ENCODE measurements around the gene RHOV. TPM values are rescaled to one million over a fixed set of nuclear protein-coding genes. Genes with fewer than 3 reads are reported as not detected.
"Not testable (repeated sequence)": the region's sequence is repeated elsewhere in the genome, so short reads cannot be mapped to it uniquely, and the experiment has no call there.

The RHOV gene
- total RNA-seq, 1 donor from 2014 or later, result 9.4 TPM

GRCh38 chr15:40878785-40879184, 4.8 kb upstream of the RHOV start:
- no peak for FAIRE-seq
- DNase-seq (ENCODE audit: low spot score in 2 of 2), result no peak

- no peak for FAIRE-seq
- no peak for DNase-seq (ENCODE audit: low spot score in 2 of 2)
Measured at GRCh38 chr15:40877694-40878093, 3.7 kb upstream of the RHOV start.

- no peak for DNase-seq (ENCODE audit: low spot score in 2 of 2)
- FAIRE-seq, result no peak
Measured at GRCh38 chr15:40875991-40876730, 2.1 kb upstream of the RHOV start.

GRCh38 chr15:40872791-40873693, 992 bp downstream of the RHOV start:
- FAIRE-seq, result no peak
- DNase-seq (ENCODE audit: low spot score in 2 of 2), result no peak

GRCh38 chr15:40871749-40872617, 2.1 kb downstream of the RHOV start:
- FAIRE-seq (no peak), DNase-seq (ENCODE audit: low spot score in 2 of 2) (no peak)

GRCh38 chr15:40870716-40871115, 3.3 kb downstream of the RHOV start:
- no peak for FAIRE-seq
- no peak for DNase-seq (ENCODE audit: low spot score in 2 of 2)

GRCh38 chr15:40869686-40870085, 4.3 kb downstream of the RHOV start:
- no peak for FAIRE-seq
- DNase-seq (ENCODE audit: low spot score in 2 of 2), result no peak

GRCh38 chr15:40867199-40867598, 6.8 kb downstream of the RHOV start:
- FAIRE-seq, result no peak
- DNase-seq (ENCODE audit: low spot score in 2 of 2), result no peak

GRCh38 chr15:40863660-40864270, 10.3 kb downstream of the RHOV start:
- DNase-seq (ENCODE audit: low spot score in 2 of 2), result no peak

GRCh38 chr15:40861147-40861546, 12.9 kb downstream of the RHOV start:
- FAIRE-seq, result not testable (repeated sequence)

More at GRCh38 chr15:40863660-40864270, 10.3 kb downstream of the RHOV start:
- FAIRE-seq, result no peak

GRCh38 chr15:40859206-40859851, 14.7 kb downstream of the RHOV start:
- FAIRE-seq, result no peak
- DNase-seq (ENCODE audit: low spot score in 2 of 2), result peak in 1 of 2 donors; percentile 53

More at GRCh38 chr15:40861147-40861546, 12.9 kb downstream of the RHOV start:
- DNase-seq (ENCODE audit: low spot score in 2 of 2), result not testable (repeated sequence)

- FAIRE-seq, result no peak
- DNase-seq (ENCODE audit: low spot score in 2 of 2), result no peak
Measured at GRCh38 chr15:40858706-40859105, 15.3 kb downstream of the RHOV start.

GRCh38 chr15:40857601-40858341, 16.3 kb downstream of the RHOV start:
- DNase-seq (ENCODE audit: low spot score in 2 of 2), result peak; percentile 58 to 83
- no peak for FAIRE-seq

- FAIRE-seq, result no peak
Measured at GRCh38 chr15:40856746-40857145, 17.3 kb downstream of the RHOV start.

GRCh38 chr15:40855706-40856234, 18.3 kb downstream of the RHOV start:
- no peak for DNase-seq (ENCODE audit: low spot score in 2 of 2)
- no peak for FAIRE-seq

More at GRCh38 chr15:40856746-40857145, 17.3 kb downstream of the RHOV start:
- DNase-seq (ENCODE audit: low spot score in 2 of 2), result no peak

GRCh38 chr15:40854161-40854560, 19.9 kb downstream of the RHOV start:
- DNase-seq (ENCODE audit: low spot score in 2 of 2) (no peak), FAIRE-seq (no peak)

GRCh38 chr15:40853241-40853890, 20.7 kb downstream of the RHOV start:
- DNase-seq (ENCODE audit: low spot score in 2 of 2), result no peak
- no peak for FAIRE-seq

GRCh38 chr15:40852529-40852928, 21.5 kb downstream of the RHOV start:
- DNase-seq (ENCODE audit: low spot score in 2 of 2), result no peak
- no peak for FAIRE-seq

All from frontal cortex (tissue), 4 donors.